ENCODE measurements around the gene TIFAB. TPM values are rescaled to one million over a fixed set of nuclear protein-coding genes. Genes with fewer than 3 reads are reported as not detected.

Gene TIFAB
- total RNA-seq, 2 experiments from 2014 or later = 0.11 TPM; not detected in 1

GRCh38 chr5:135429301-135430134 is 22.6 kb downstream of the TIFAB start:
- no peak for TF ChIP-seq CTCF (IDR thresholded peaks at IDR 0.05)
- Mint-ChIP-seq H3K36me3 (ENCODE audit: low read depth) (no peaks in the 10 kb centered on the region), H3K27ac (no peak overlapping the region), H3K27me3 (peaks cover 17% of the 10 kb centered on the region), H3K9me3 (peaks cover 2% of the 10 kb centered on the region), H3K4me1 (ENCODE audit: low read depth) (peaks cover 6% of the 10 kb centered on the region), H3K4me3 (no peak overlapping the region)
- DNase-seq = no peak
- Histone ChIP-seq H3K27ac (ENCODE audit: low read depth in 1 of 2, low read length in 2 of 2) (no peak overlapping the region), H3K4me1 (ENCODE audit: insufficient read depth, low read length) (peaks cover 3% of the 10 kb centered on the region), H3K36me3 (ENCODE audit: insufficient read depth, low read length) (no peaks in the 10 kb centered on the region), H3K4me3 (ENCODE audit: low read length) (no peak overlapping the region), H3K27me3 (ENCODE audit: control insufficient read depth in 1 of 2, insufficient read depth in 2 of 2, low read length in 2 of 2) (peaks cover 0 to 10% of the 10 kb centered on the region in 2 experiments), H3K9me3 (ENCODE audit: control insufficient read depth in 1 of 2, insufficient read depth in 1 of 2, low read length in 2 of 2) (peaks cover 0 to 6% of the 10 kb centered on the region in 2 experiments)
- intact Hi-C loops (cut with DNase I, micrococcal nuclease) = no loop called here
- ChIA-PET CTCF (no interaction called here), POLR2A (no interaction called here)
- no peak for ATAC-seq (ENCODE audit: poor library complexity)

- no peak for TF ChIP-seq CTCF (IDR thresholded peaks at IDR 0.05)
- ATAC-seq (ENCODE audit: poor library complexity) (no peak), DNase-seq (no peak)
- peaks cover 0 to 15% of the 10 kb centered on the region in 2 experiments for H3K27me3 ChIP-seq (ENCODE audit: control insufficient read depth in 1 of 2, insufficient read depth in 2 of 2, low read length in 2 of 2)
- peaks cover 26% of the 10 kb centered on the region for H3K27me3 Mint-ChIP-seq
- H3K4me1 ChIP-seq (ENCODE audit: insufficient read depth, low read length) = peaks cover 3% of the 10 kb centered on the region
- H3K9me3 Mint-ChIP-seq = peaks cover 2% of the 10 kb centered on the region
- H3K9me3 ChIP-seq (ENCODE audit: control insufficient read depth in 1 of 2, insufficient read depth in 1 of 2, low read length in 2 of 2) = peaks cover 0 to 6% of the 10 kb centered on the region in 2 experiments
- no peak overlapping the region for H3K27ac ChIP-seq (ENCODE audit: low read depth in 1 of 2, low read length in 2 of 2)
- no peak overlapping the region for H3K4me3 ChIP-seq (ENCODE audit: low read length)
- CTCF ChIA-PET = no interaction called here
- no peak overlapping the region for H3K4me3 Mint-ChIP-seq
- POLR2A ChIA-PET = no interaction called here
- H3K4me1 Mint-ChIP-seq (ENCODE audit: low read depth) = peaks cover 6% of the 10 kb centered on the region
- H3K36me3 Mint-ChIP-seq (ENCODE audit: low read depth) = no peaks in the 10 kb centered on the region
- H3K36me3 ChIP-seq (ENCODE audit: insufficient read depth, low read length) = no peaks in the 10 kb centered on the region
- intact Hi-C loops (cut with DNase I, micrococcal nuclease) = no loop called here
- no peak overlapping the region for H3K27ac Mint-ChIP-seq
These were observed 23.6 kb downstream of the TIFAB start for GRCh38 chr5:135428586-135428985.

- peak; percentile 80 for ATAC-seq (ENCODE audit: poor library complexity)
- H3K27me3 Mint-ChIP-seq = peaks cover 40% of the 10 kb centered on the region
- H3K4me1 ChIP-seq (ENCODE audit: insufficient read depth, low read length) = peaks cover 3% of the 10 kb centered on the region
- no peaks in the 10 kb centered on the region for H3K36me3 ChIP-seq (ENCODE audit: insufficient read depth, low read length)
- intact Hi-C loops (cut with DNase I, micrococcal nuclease) = no loop called here
- TF ChIP-seq CTCF (IDR thresholded peaks at IDR 0.05) = peak; percentile 67
- ChIA-PET POLR2A (interaction anchor here (0.6 to 1.0 kb wide), 2 partner anchors 14 to 40 kb away, joined by 3 read pairs; no protein-coding TSS in a partner anchor), CTCF (interaction anchor here (1.1 to 2.1 kb wide), 3 partner anchors 15 to 35 kb away, joined by 3 to 8 read pairs (median 4); no protein-coding TSS in a partner anchor)
- no peak overlapping the region for H3K27ac ChIP-seq (ENCODE audit: low read depth in 1 of 2, low read length in 2 of 2)
- H3K4me1 Mint-ChIP-seq (ENCODE audit: low read depth) = peaks cover 6% of the 10 kb centered on the region
- no peaks in the 10 kb centered on the region for H3K36me3 Mint-ChIP-seq (ENCODE audit: low read depth)
- no peak overlapping the region for H3K4me3 ChIP-seq (ENCODE audit: low read length)
- H3K27me3 ChIP-seq (ENCODE audit: control insufficient read depth in 1 of 2, insufficient read depth in 2 of 2, low read length in 2 of 2) = peaks cover 7 to 19% of the 10 kb centered on the region in 2 experiments
- H3K27ac Mint-ChIP-seq = no peak overlapping the region
- H3K4me3 Mint-ChIP-seq = no peak overlapping the region
- peaks cover 0 to 6% of the 10 kb centered on the region in 2 experiments for H3K9me3 ChIP-seq (ENCODE audit: control insufficient read depth in 1 of 2, insufficient read depth in 1 of 2, low read length in 2 of 2)
- H3K9me3 Mint-ChIP-seq = peaks cover 2% of the 10 kb centered on the region
- peak in 4 of 14 experiments; percentile 32 to 66 (median 52) for DNase-seq
These were observed 25.8 kb downstream of the TIFAB start for GRCh38 chr5:135426102-135427082.
